Left forelimb (tissue), 1 donor: Measurements from ENCODE around the gene CD247.

Experiments used
- DNase-seq: peaks from one replicate; pipeline ENCODE4 v3.0.0-alpha.2; 2018; ENCODE audit warnings: low spot score

The CD247 gene

GRCh38 chr1:167460836-167461235 is 57.5 kb downstream of the CD247 start:
- no peak for DNase-seq

- DNase-seq: no peak
These were observed 60.3 kb downstream of the CD247 start for GRCh38 chr1:167457936-167458584.

GRCh38 chr1:167456926-167457325 is 61.4 kb downstream of the CD247 start:
- DNase-seq: no peak

- no peak for DNase-seq
These were observed 61.8 kb downstream of the CD247 start for GRCh38 chr1:167456524-167456923.

- no peak for DNase-seq
These were observed 62.4 kb downstream of the CD247 start for GRCh38 chr1:167455786-167456446.

GRCh38 chr1:167454894-167455785 is 63.2 kb downstream of the CD247 start:
- DNase-seq: no peak

GRCh38 chr1:167454304-167454893 is 63.9 kb downstream of the CD247 start:
- no peak for DNase-seq

- DNase-seq: no peak
These were observed 65.2 kb downstream of the CD247 start for GRCh38 chr1:167453123-167453522.

GRCh38 chr1:167452483-167452882 is 65.8 kb downstream of the CD247 start:
- DNase-seq: no peak

GRCh38 chr1:167450843-167451242 is 67.5 kb downstream of the CD247 start:
- DNase-seq: no peak

GRCh38 chr1:167447521-167448136 is 70.7 kb downstream of the CD247 start:
- DNase-seq: no peak

GRCh38 chr1:167446966-167447365 is 71.4 kb downstream of the CD247 start:
- DNase-seq: no peak

- no peak for DNase-seq
These were observed 74.6 kb downstream of the CD247 start for GRCh38 chr1:167443757-167444156.

- DNase-seq: no peak
These were observed 75.3 kb downstream of the CD247 start for GRCh38 chr1:167442854-167443565.

- DNase-seq: peak; percentile 85
These were observed 76.0 kb downstream of the CD247 start for GRCh38 chr1:167442142-167442848.

GRCh38 chr1:167441222-167441621 is 77.1 kb downstream of the CD247 start:
- DNase-seq: no peak

GRCh38 chr1:167440776-167441175 is 77.6 kb downstream of the CD247 start:
- no peak for DNase-seq

GRCh38 chr1:167440345-167440744 is 78.0 kb downstream of the CD247 start:
- DNase-seq: no peak

- DNase-seq: no peak
These were observed 78.9 kb downstream of the CD247 start for GRCh38 chr1:167439301-167439988.
